GM23338 (cell line): Measurements from ENCODE around the gene PMEL. TPM values are rescaled to one million over a fixed set of nuclear protein-coding genes. Genes with fewer than 3 reads are reported as not detected.

Experiments
- ATAC-seq: fragments of 200-7000 bp; cut with Tn5 transposase; 3 replicates; pipeline ENCODE4 v1.9.1; 2020
- DNase-seq: peaks from one replicate; pipeline ENCODE4 v3.0.0-alpha.2; 2015; ENCODE audit warnings: low spot score
- H2AFZ ChIP-seq: fragments of 200-600 bp; sonication (generic); 2 replicates; pipeline ENCODE4 v1.8.0; 2016; ENCODE audit warnings: antibody characterized with exemption, mild to moderate bottlenecking, moderate library complexity
- H3F3A ChIP-seq: fragments of 200-600 bp; sonication (generic); replicated peaks from 2 replicates; pipeline ENCODE4 v1.8.0; 2017; ENCODE audit warnings: antibody characterized with exemption, mixed run types, low read depth
- H3K27ac ChIP-seq: fragments of 200-600 bp; sonication (generic); 2 replicates; pipeline ENCODE4 v1.6.1; 2016; ENCODE audit warnings: low read depth
- H3K27me3 ChIP-seq: fragments of 200-600 bp; sonication (generic); 2 replicates; pipeline ENCODE4 v1.8.0; 2016; ENCODE audit warnings: mild to moderate bottlenecking, mixed run types, moderate library complexity; ENCODE audit not compliant: insufficient read depth
- H3K36me3 ChIP-seq: fragments of 200-600 bp; sonication (generic); 2 replicates; pipeline ENCODE4 v1.8.0; 2016; ENCODE audit warnings: mild to moderate bottlenecking; ENCODE audit not compliant: insufficient read depth
- H3K4me1 ChIP-seq: fragments of 200-600 bp; sonication (generic); 2 replicates; pipeline ENCODE4 v1.8.0; 2016; ENCODE audit warnings: mild to moderate bottlenecking, moderate library complexity; ENCODE audit not compliant: insufficient read depth
- H3K4me2 ChIP-seq: fragments of 200-600 bp; sonication (generic); 2 replicates; pipeline ENCODE4 v1.7.1; 2017; ENCODE audit warnings: mixed run types
- H3K4me3 ChIP-seq: fragments of 200-600 bp; sonication (generic); 2 replicates; pipeline ENCODE4 v1.6.1; 2016; ENCODE audit warnings: mixed run types
- H3K79me2 ChIP-seq: fragments of 200-600 bp; sonication (generic); replicated peaks from 2 replicates; pipeline ENCODE4 v1.8.0; 2017; ENCODE audit warnings: mild to moderate bottlenecking; ENCODE audit not compliant: insufficient read depth
- H3K9me2 ChIP-seq: fragments of 200-600 bp; sonication (generic); 2 replicates; pipeline ENCODE4 v1.8.0; 2017; ENCODE audit not compliant: insufficient read depth
- H4K20me1 ChIP-seq: fragments of 200-600 bp; sonication (generic); replicated peaks from 2 replicates; pipeline ENCODE4 v1.8.0; 2017; ENCODE audit warnings: mild to moderate bottlenecking; ENCODE audit not compliant: insufficient read depth
- H3K27ac Mint-ChIP-seq: 2 replicates; pipeline ENCODE4 v1.8.0; 2020; ENCODE audit warnings: inconsistent platforms, mild to moderate bottlenecking, moderate library complexity, mixed read lengths
- H3K27me3 Mint-ChIP-seq: 3 replicates; pipeline ENCODE4 v1.8.0; 2022; ENCODE audit warnings: low read depth, mild to moderate bottlenecking, moderate library complexity, mixed read lengths, inconsistent platforms; ENCODE audit not compliant: insufficient read depth, poor library complexity
- H3K36me3 Mint-ChIP-seq: 3 replicates; pipeline ENCODE4 v1.8.0; 2021; ENCODE audit warnings: low read depth, mild to moderate bottlenecking, inconsistent platforms, moderate library complexity, mixed read lengths
- H3K4me1 Mint-ChIP-seq: 3 replicates; pipeline ENCODE4 v1.8.0; 2020; ENCODE audit warnings: mild to moderate bottlenecking, inconsistent platforms, mixed read lengths
- H3K4me3 Mint-ChIP-seq: 3 replicates; pipeline ENCODE4 v1.8.0; 2021; ENCODE audit warnings: moderate library complexity, mild to moderate bottlenecking, inconsistent platforms, mixed read lengths
- H3K9me3 Mint-ChIP-seq: 3 replicates; pipeline ENCODE4 v1.8.0; 2020; ENCODE audit warnings: moderate library complexity, mild to moderate bottlenecking, inconsistent platforms, mixed read lengths
- JUNB ChIP-seq: IDR thresholded peaks from one replicate; pipeline ENCODE4 v1.6.1; 2016; ENCODE audit warnings: antibody characterized with exemption; ENCODE audit not compliant: unreplicated experiment
- NANOG ChIP-seq: IDR thresholded peaks from 2 replicates; pipeline ENCODE4 v1.6.1; 2016; ENCODE audit warnings: antibody characterized with exemption, borderline replicate concordance
- STAT1 ChIP-seq: IDR thresholded peaks from one replicate; pipeline ENCODE4 v1.6.1; 2016; ENCODE audit warnings: antibody characterized with exemption; ENCODE audit not compliant: unreplicated experiment
- ZNF114 ChIP-seq: fragments of 250-450 bp; sonication (Bioruptor Pico); IDR thresholded peaks from 2 replicates; pipeline ENCODE4 v1.5.0; 2020; ENCODE audit warnings: mild to moderate bottlenecking, moderate library complexity
- polyA plus RNA-seq: library from polyadenylated mRNA; unstranded; fragments of >200 nt; fragmentation: Nextera tagmentation; extraction: Ambion mirVana; gene quantifications from 2 replicates; pipeline ENCODE4 v1.2.1, GENCODE V29; 2016
- total RNA-seq: library from RNA; depleted of rRNA; stranded (reverse); fragments of >200 nt; shearing (Covaris generic); gene quantifications from 2 replicates; pipeline ENCODE4 v1.2.3, GENCODE V29; 2014
- TF ChIP-seq, protein P1 (sequence below): fragments of 250-450 bp; sonication (Bioruptor Pico); IDR thresholded peaks from 2 replicates; pipeline ENCODE4 v1.5.0; 2020; ENCODE audit warnings: mild to moderate bottlenecking, moderate library complexity
- TF ChIP-seq, protein P2 (sequence below), 2 experiments: fragments of 200-600 bp in 1 of 2; sonication (generic) in 1 of 2; conservative IDR thresholded peaks; 2 replicates each; pipeline versions ENCODE4 v1.5.1 to v1.6.1; 2016 to 2017; ENCODE audit warnings: antibody characterized with exemption in 2 of 2, low read depth in 2 of 2, mild to moderate bottlenecking in 2 of 2, moderate library complexity in 1 of 2
- TF ChIP-seq, protein P3 (sequence below): IDR thresholded peaks from one replicate; pipeline ENCODE4 v1.6.1; 2018; ENCODE audit warnings: antibody characterized with exemption; ENCODE audit not compliant: unreplicated experiment

Gene PMEL
- total and polyA plus RNA-seq, 2 experiments from 2014 or later: 68.1 to 108 TPM

DNA sequence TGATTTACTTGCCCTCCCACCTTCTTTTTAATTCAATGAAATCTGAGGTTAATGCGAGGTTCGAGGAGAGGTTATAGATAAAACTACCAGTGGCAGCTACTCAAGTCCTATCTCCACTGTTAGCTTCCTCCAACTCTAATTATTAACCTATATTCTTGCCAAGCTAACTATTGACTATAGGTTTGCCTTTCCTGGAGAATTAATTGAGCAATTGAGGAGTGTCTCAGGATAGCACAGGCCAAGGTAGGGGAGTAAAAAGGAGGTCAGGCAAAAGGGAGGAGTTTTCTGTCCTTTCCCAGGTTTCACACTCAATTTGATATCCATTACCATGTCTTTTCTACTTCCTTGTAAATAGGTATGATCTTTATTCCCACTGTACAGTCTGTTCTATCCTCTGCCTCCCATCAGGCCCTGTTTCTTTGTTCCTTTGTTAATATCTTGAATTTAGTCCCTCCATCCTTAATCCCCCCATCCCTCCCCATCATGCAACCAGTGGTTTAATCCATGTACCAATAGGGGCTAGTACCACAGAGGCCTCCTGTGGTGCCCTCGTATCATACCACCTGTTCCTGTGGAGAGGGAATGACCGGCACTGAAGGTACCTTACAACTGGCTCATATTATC is 27.5 kb upstream of the PMEL start:
- Histone ChIP-seq H4K20me1 (no peaks in the 10 kb centered on the region), H3K27ac (no peak overlapping the region), H3K4me3 (no peak overlapping the region), H3K9me2 (no peaks in the 10 kb centered on the region), H2AFZ (no peak overlapping the region), H3K4me1 (0 out of 2 replicates have a peak, but pooled peaks cover 4% of the 10 kb centered on the region), H3K79me2 (peaks cover 6% of the 10 kb centered on the region; the same call in 1 of the 2 replicates), H3K27me3 (no peaks in the 10 kb centered on the region), H3K36me3 (peaks cover 36% of the 10 kb centered on the region), H3F3A (peaks cover 13% of the 10 kb centered on the region; the same call in 1 of the 2 replicates), H3K4me2 (no peak overlapping the region)
- H3K4me3 Mint-ChIP-seq: no peak overlapping the region
- H3K27me3 Mint-ChIP-seq: peaks cover 4% of the 10 kb centered on the region
- no peak for ATAC-seq
- peaks cover 58% of the 10 kb centered on the region for H3K36me3 Mint-ChIP-seq
- H3K27ac Mint-ChIP-seq: no peak overlapping the region
- H3K4me1 Mint-ChIP-seq: no peaks in the 10 kb centered on the region; the same call in 2 of the 3 replicates
- no peak for DNase-seq
- no peak for TF ChIP-seq STAT1
- no peak for TF ChIP-seq ZNF114 (CRISPR knock-in tag)
- H3K9me3 Mint-ChIP-seq: no peaks in the 10 kb centered on the region

DNA sequence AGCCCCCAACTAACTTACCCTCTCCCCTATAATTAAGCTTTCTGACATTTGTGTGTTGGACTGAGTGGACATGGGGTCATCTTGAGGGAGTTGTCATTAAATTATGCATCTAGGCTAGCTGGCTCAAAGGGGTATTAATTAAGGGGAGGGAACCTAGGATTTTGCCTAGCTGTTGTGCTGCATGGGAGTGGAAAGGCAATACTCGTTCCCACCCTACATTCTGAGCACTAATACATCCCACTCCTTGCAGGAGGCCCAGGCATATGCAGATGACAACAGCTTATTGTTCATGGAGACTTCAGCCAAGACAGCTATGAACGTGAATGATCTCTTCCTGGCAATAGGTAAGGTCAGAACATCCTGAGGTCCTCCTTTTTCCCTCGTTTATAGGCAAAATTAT is 25.3 kb upstream of the PMEL start:
- Histone ChIP-seq H3K4me3 (no peak overlapping the region), H3K36me3 (peaks cover 36% of the 10 kb centered on the region), H4K20me1 (no peaks in the 10 kb centered on the region; the same call in none of the 2 replicates), H3F3A (peaks cover 13% of the 10 kb centered on the region; the same call in 1 of the 2 replicates), H3K4me1 (no peaks in the 10 kb centered on the region), H3K79me2 (no peaks in the 10 kb centered on the region), H3K27me3 (no peaks in the 10 kb centered on the region), H3K4me2 (no peak overlapping the region), H3K27ac (no peak overlapping the region), H2AFZ (no peak overlapping the region), H3K9me2 (no peaks in the 10 kb centered on the region)
- Mint-ChIP-seq H3K27me3 (peaks cover 2% of the 10 kb centered on the region), H3K36me3 (peaks cover 76% of the 10 kb centered on the region), H3K9me3 (no peaks in the 10 kb centered on the region), H3K27ac (no peak overlapping the region), H3K4me3 (no peak overlapping the region), H3K4me1 (no peaks in the 10 kb centered on the region)
- TF ChIP-seq STAT1 (no peak), NANOG (no peak), JUNB (no peak)
- TF ChIP-seq, protein P1, sequence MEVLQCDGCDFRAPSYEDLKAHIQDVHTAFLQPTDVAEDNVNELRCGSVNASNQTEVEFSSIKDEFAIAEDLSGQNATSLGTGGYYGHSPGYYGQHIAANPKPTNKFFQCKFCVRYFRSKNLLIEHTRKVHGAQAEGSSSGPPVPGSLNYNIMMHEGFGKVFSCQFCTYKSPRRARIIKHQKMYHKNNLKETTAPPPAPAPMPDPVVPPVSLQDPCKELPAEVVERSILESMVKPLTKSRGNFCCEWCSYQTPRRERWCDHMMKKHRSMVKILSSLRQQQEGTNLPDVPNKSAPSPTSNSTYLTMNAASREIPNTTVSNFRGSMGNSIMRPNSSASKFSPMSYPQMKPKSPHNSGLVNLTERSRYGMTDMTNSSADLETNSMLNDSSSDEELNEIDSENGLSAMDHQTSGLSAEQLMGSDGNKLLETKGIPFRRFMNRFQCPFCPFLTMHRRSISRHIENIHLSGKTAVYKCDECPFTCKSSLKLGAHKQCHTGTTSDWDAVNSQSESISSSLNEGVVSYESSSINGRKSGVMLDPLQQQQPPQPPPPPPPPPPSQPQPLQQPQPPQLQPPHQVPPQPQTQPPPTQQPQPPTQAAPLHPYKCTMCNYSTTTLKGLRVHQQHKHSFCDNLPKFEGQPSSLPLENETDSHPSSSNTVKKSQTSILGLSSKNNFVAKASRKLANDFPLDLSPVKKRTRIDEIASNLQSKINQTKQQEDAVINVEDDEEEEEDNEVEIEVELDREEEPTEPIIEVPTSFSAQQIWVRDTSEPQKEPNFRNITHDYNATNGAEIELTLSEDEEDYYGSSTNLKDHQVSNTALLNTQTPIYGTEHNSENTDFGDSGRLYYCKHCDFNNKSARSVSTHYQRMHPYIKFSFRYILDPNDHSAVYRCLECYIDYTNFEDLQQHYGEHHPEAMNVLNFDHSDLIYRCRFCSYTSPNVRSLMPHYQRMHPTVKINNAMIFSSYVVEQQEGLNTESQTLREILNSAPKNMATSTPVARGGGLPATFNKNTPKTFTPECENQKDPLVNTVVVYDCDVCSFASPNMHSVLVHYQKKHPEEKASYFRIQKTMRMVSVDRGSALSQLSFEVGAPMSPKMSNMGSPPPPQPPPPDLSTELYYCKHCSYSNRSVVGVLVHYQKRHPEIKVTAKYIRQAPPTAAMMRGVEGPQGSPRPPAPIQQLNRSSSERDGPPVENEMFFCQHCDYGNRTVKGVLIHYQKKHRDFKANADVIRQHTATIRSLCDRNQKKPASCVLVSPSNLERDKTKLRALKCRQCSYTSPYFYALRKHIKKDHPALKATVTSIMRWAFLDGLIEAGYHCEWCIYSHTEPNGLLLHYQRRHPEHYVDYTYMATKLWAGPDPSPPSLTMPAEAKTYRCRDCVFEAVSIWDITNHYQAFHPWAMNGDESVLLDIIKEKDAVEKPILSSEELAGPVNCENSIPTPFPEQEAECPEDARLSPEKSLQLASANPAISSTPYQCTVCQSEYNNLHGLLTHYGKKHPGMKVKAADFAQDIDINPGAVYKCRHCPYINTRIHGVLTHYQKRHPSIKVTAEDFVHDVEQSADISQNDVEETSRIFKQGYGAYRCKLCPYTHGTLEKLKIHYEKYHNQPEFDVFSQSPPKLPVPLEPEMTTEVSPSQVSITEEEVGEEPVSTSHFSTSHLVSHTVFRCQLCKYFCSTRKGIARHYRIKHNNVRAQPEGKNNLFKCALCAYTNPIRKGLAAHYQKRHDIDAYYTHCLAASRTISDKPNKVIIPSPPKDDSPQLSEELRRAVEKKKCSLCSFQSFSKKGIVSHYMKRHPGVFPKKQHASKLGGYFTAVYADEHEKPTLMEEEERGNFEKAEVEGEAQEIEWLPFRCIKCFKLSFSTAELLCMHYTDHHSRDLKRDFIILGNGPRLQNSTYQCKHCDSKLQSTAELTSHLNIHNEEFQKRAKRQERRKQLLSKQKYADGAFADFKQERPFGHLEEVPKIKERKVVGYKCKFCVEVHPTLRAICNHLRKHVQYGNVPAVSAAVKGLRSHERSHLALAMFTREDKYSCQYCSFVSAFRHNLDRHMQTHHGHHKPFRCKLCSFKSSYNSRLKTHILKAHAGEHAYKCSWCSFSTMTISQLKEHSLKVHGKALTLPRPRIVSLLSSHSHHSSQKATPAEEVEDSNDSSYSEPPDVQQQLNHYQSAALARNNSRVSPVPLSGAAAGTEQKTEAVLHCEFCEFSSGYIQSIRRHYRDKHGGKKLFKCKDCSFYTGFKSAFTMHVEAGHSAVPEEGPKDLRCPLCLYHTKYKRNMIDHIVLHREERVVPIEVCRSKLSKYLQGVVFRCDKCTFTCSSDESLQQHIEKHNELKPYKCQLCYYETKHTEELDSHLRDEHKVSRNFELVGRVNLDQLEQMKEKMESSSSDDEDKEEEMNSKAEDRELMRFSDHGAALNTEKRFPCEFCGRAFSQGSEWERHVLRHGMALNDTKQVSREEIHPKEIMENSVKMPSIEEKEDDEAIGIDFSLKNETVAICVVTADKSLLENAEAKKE (CRISPR knock-in tag): no peak
- TF ChIP-seq, protein P2, sequence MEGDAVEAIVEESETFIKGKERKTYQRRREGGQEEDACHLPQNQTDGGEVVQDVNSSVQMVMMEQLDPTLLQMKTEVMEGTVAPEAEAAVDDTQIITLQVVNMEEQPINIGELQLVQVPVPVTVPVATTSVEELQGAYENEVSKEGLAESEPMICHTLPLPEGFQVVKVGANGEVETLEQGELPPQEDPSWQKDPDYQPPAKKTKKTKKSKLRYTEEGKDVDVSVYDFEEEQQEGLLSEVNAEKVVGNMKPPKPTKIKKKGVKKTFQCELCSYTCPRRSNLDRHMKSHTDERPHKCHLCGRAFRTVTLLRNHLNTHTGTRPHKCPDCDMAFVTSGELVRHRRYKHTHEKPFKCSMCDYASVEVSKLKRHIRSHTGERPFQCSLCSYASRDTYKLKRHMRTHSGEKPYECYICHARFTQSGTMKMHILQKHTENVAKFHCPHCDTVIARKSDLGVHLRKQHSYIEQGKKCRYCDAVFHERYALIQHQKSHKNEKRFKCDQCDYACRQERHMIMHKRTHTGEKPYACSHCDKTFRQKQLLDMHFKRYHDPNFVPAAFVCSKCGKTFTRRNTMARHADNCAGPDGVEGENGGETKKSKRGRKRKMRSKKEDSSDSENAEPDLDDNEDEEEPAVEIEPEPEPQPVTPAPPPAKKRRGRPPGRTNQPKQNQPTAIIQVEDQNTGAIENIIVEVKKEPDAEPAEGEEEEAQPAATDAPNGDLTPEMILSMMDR (conservative IDR thresholded peaks at IDR 0.05; ENCODE audit: low read depth in 2 of 2): no peak
- TF ChIP-seq, protein P3, sequence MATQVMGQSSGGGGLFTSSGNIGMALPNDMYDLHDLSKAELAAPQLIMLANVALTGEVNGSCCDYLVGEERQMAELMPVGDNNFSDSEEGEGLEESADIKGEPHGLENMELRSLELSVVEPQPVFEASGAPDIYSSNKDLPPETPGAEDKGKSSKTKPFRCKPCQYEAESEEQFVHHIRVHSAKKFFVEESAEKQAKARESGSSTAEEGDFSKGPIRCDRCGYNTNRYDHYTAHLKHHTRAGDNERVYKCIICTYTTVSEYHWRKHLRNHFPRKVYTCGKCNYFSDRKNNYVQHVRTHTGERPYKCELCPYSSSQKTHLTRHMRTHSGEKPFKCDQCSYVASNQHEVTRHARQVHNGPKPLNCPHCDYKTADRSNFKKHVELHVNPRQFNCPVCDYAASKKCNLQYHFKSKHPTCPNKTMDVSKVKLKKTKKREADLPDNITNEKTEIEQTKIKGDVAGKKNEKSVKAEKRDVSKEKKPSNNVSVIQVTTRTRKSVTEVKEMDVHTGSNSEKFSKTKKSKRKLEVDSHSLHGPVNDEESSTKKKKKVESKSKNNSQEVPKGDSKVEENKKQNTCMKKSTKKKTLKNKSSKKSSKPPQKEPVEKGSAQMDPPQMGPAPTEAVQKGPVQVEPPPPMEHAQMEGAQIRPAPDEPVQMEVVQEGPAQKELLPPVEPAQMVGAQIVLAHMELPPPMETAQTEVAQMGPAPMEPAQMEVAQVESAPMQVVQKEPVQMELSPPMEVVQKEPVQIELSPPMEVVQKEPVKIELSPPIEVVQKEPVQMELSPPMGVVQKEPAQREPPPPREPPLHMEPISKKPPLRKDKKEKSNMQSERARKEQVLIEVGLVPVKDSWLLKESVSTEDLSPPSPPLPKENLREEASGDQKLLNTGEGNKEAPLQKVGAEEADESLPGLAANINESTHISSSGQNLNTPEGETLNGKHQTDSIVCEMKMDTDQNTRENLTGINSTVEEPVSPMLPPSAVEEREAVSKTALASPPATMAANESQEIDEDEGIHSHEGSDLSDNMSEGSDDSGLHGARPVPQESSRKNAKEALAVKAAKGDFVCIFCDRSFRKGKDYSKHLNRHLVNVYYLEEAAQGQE: no peak
- DNase-seq: no peak
- no peak for ATAC-seq
